Neuron (in vitro differentiated cells): Measurements from ENCODE around the gene UBR2.
"Not testable (repeated sequence)": the region's sequence is repeated elsewhere in the genome, so short reads cannot be mapped to it uniquely, and the experiment has no call there.

Experiments
- H2AFZ ChIP-seq: one replicate; pipeline ENCODE4 v1.6.1; 2013; ENCODE audit warnings: low read depth, mild to moderate bottlenecking, inconsistent platforms, low read length, moderate library complexity
- H3K27me3 ChIP-seq: one replicate; pipeline ENCODE4 v1.6.1; 2013; ENCODE audit warnings: low read length; ENCODE audit not compliant: insufficient read depth
- H3K36me3 ChIP-seq: one replicate; pipeline ENCODE4 v1.6.1; 2013; ENCODE audit warnings: low read length; ENCODE audit not compliant: insufficient read depth
- H3K4me1 ChIP-seq: one replicate; pipeline ENCODE4 v1.6.1; 2013; ENCODE audit warnings: low read length; ENCODE audit not compliant: insufficient read depth
- H3K4me3 ChIP-seq: 2 replicates; pipeline ENCODE4 v1.5.1; 2013; ENCODE audit warnings: mild to moderate bottlenecking, low read length, moderate library complexity
- H3K9me3 ChIP-seq: one replicate; pipeline ENCODE4 v1.6.1; 2013; ENCODE audit warnings: low read length

The UBR2 gene

DNA sequence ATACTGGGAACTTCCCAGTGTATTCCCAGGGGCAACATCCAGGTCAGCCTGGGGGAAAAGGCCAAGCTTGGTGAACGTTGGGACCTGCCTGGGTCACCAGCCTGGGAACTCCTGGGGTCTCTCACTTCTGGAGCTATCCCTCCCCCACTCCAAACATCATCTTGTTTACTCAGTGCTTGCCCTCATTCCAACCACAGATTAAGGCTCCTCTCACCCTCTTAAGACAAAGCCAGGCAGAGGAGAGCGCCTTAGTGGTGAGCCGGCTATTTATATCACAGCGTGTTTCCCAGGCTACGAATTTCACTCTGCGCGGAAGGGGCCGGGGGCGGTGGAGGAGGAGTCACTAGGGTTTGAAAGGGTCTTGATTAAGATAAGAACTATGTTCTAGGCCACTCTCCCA, 146.5 kb downstream of the UBR2 start:
- H3K4me3 ChIP-seq, result no peak overlapping the region

DNA sequence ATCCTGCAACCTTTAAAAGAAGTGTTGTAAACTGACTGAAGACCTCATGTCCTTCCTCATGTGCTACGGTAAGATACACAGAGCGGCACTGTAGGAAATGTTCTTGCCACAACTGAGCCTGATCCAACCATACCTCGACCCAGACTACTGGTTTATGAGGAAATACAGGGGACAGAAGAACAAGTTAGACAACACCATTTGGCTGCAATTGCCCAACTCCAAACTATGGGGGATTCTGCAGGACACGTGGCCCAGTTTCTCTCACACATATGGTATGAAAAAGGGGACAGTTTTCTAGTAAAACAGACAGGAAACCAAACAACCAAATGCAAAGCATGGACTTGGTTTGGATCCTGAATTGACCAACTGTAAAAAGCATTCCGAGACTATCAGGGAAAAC, 148.1 kb downstream of the UBR2 start:
- Histone ChIP-seq H3K4me1 (peaks cover 13% of the 10 kb centered on the region), H3K4me3 (no peak overlapping the region), H3K9me3 (peaks cover 5% of the 10 kb centered on the region)

More for the DNA sequence above, 146.5 kb downstream of the UBR2 start:
- peak overlapping the region; percentile 29 for H2AFZ ChIP-seq
- H3K27me3 ChIP-seq, result peaks cover 2% of the 10 kb centered on the region
- H3K9me3 ChIP-seq, result peaks cover 5% of the 10 kb centered on the region
- no peaks in the 10 kb centered on the region for H3K36me3 ChIP-seq
- H3K4me1 ChIP-seq, result peaks cover 13% of the 10 kb centered on the region

DNA sequence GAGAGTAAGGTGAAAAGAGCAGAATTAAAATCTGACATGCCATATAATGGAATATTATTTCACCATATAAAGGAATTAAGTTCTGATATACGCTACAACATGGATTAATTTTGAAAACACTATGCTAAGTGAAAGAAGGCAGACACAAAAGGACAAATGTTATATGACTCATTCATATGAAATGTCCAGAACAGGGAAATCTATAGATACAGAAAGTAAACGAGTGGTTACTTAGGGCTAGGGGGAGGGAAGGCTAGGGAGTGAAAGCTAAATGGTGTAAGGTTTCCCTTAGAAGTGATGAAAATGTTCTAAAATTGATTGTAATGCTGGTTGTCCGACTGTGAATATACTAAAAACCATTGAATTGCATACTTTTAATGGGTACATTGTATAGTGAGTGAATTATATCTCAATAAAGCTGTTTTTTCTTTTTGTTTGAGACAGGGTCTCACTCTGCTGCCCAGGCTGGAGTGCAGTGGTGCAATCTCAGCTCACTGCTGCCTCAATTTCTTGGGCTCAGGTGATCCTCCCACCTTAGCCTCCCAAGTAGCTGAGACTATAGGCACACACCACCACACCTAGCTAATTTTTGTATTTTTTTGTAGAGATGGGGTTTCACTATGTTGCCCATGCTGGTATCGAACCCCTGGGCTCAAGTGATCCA, 150.4 kb downstream of the UBR2 start:
- Histone ChIP-seq H3K36me3 (no peaks in the 10 kb centered on the region), H3K4me3 (no peak overlapping the region), H3K9me3 (peaks cover 5% of the 10 kb centered on the region), H3K4me1 (peaks cover 13% of the 10 kb centered on the region), H2AFZ (no peak overlapping the region), H3K27me3 (peaks cover 2% of the 10 kb centered on the region)

More for the DNA sequence above, 148.1 kb downstream of the UBR2 start:
- Histone ChIP-seq H3K27me3 (peaks cover 2% of the 10 kb centered on the region), H2AFZ (no peak overlapping the region), H3K36me3 (no peaks in the 10 kb centered on the region)

DNA sequence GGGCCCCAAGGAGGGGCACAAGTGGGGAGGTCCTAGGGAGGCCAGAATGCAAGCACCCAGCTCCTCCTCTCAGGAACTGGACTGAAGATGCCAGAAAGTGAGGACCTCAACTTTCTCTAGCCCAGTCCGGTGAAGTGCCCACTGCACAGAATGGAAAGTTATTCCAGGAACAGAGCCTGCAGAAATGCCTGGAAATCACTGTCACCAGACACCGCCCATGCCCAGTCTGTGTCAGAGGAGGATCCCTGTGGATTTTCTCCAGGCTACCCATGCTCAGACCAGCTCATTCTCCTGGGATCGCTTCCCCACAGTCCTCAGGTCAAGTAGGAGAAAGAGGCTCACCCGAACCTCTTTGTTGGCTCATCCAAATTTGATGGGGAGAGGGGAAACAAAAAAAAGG, 152.0 kb downstream of the UBR2 start:
- Histone ChIP-seq H3K9me3 (peaks cover 5% of the 10 kb centered on the region), H3K4me1 (peaks cover 1% of the 10 kb centered on the region), H3K4me3 (no peak overlapping the region), H2AFZ (no peak overlapping the region), H3K36me3 (no peaks in the 10 kb centered on the region), H3K27me3 (peaks cover 2% of the 10 kb centered on the region)

DNA sequence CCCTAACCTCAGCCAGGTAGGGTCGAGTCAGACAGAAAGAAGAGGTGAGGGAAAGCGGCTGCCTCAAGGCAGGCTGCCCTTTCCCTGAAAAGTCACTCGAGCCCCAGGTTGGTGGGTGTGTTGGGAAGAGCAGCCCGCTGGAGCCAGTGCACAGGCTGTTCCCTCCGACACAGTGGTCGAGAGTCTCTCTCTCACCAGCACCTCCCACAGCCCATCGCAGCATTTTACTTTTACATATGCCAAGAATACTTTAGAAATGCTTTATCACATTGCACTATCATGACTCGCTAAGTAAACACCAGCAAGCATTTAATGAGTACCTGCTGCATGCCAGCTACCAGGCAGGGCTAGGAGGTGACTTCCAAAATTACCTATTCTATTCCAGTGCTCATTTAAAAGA, 156.9 kb downstream of the UBR2 start:
- Histone ChIP-seq H3K27me3 (no peaks in the 10 kb centered on the region), H3K36me3 (no peaks in the 10 kb centered on the region), H3K4me1 (no peaks in the 10 kb centered on the region), H2AFZ (no peak overlapping the region), H3K9me3 (no peaks in the 10 kb centered on the region), H3K4me3 (no peak overlapping the region)

DNA sequence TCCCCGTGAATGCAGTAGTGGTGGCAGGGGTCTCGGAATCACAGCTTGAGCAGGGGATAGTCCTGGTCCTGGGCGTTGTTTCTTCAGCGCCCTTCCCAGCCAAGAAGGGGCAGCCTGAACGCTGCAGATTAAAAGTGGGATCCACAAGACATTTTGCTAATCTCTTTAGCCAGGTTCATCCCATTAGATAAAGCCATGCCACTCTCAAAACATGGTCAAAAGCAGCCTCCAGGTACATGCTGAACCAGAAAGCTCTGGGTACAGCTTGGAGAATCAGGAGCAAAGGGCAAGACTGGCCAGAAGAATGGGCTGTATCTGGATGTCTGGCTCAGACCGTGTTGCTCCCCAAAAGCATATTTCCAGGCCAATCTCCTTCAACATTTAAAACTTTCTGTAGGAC, 158.7 kb downstream of the UBR2 start, which contains the start of gene PRPH2:
Gene PRPH2, minus strand, starts transcription at position 101 of the 400 bp plus-strand sequence. CDS start 263 bp downstream, outside the sequence.
- Histone ChIP-seq H3K36me3 (no peaks in the 10 kb centered on the region), H3K4me1 (peaks cover 3% of the 10 kb centered on the region)

DNA sequence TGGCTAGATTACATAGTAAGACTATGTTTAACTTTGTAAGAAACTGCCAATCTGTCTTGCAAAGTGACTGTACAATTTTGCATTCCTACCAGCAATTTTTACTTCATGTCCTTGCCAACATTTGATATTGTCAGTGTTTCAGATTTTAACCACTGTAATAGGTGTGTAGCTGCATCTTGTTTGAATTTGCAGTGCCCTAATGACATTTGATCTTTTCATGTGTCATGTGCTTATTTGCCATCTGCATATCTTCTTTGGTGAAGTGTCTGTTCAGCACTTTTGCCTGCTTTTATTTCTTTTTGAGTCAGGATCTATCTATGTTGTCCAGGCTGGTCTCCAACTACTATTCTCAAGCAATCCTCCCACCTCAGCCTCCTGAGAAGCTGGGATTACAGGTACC, 161.0 kb downstream of the UBR2 start:
- no peaks in the 10 kb centered on the region for H3K9me3 ChIP-seq
- H3K27me3 ChIP-seq, result no peaks in the 10 kb centered on the region
- H3K4me3 ChIP-seq, result no peak overlapping the region
- H3K36me3 ChIP-seq, result no peaks in the 10 kb centered on the region
- peaks cover 3% of the 10 kb centered on the region for H3K4me1 ChIP-seq
- H2AFZ ChIP-seq, result no peak overlapping the region

More for the DNA sequence above, 158.7 kb downstream of the UBR2 start, which contains the start of gene PRPH2:
- H3K9me3 ChIP-seq, result no peaks in the 10 kb centered on the region
- no peak within 1 kb of the TSS for H3K4me3 ChIP-seq
- no peak within 1 kb of the TSS for H2AFZ ChIP-seq
- no peaks in the 10 kb centered on the region for H3K27me3 ChIP-seq

DNA sequence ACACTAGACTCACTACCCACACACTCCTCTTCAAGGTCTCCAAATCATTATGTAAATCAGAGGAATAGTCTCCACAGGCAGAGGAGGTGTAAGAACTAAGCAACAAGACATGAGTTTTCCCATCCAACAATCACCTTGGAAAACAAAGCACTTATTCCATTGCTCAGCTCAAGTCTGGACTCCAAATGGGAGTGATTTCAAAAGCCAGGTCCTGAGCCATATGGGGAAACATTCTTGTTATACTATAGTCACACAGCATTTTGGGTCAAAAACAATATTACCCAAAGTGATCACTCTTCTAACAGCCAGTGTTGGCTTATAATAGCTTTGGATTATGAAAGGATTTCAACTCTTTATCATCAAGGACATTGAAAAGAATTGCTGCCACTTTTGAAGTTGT, 162.2 kb downstream of the UBR2 start:
- Histone ChIP-seq H3K4me1 (peaks cover 3% of the 10 kb centered on the region), H2AFZ (peak overlapping the region; percentile 51), H3K27me3 (no peaks in the 10 kb centered on the region), H3K9me3 (no peaks in the 10 kb centered on the region), H3K4me3 (no peak overlapping the region), H3K36me3 (no peaks in the 10 kb centered on the region)

DNA sequence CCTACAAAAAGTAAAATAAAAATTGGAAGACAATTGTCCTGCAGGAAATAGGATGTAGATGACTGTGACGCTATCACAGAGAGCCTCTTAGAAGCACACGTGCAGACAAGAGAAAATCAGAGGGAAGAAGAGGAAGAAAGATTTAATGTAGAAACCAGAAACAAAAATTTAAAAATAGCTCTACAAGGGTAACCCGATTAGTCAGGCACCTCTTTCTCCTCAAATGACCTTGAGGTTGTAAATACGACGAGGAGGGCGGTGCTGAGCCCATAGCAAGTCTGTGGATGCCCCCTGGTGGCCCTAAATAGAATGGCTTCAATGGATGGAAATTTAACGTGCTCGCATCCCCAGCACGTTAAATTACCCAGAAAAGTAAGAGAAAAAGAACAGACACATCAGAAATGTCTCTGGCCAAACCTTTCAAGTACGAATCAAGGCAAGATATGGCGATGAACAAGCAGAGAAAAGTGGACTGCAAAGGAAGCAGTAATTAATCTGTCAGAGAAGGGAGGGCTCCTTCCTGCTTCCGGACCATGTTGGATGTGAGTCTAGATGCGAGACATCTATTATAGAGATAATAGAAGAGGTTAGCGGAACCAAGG, 162.8 kb downstream of the UBR2 start:
- Histone ChIP-seq H3K4me1 (peaks cover 3% of the 10 kb centered on the region), H3K27me3 (no peaks in the 10 kb centered on the region), H3K4me3 (peak overlapping the region; percentile 6), H3K36me3 (no peaks in the 10 kb centered on the region), H3K9me3 (no peaks in the 10 kb centered on the region), H2AFZ (peak overlapping the region; percentile 51)

DNA sequence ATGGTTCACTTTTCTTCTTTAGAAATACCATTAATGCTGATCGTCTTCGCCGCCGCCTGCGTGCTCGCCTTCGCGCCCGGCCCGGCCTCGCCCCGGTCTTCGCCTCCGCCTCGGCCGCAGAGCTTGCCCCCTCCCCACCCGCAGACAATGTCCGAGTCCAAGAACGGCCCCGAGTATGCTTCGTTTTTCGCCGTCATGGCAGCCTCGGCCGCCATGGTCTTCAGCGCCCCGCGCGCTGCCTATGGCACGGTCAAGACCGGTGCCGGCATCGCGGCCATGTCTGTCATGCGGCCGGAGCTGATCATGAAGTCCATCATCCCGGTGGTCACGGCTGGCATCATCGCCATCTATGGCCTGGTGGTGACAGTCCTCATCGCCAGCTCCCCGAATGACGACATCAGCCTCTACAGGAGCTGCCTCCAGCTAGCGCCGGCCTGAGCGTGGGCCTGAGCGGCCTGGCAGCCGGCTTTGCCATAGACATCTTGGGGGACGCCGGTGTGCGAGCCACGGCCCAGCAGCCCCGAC, 163.3 kb downstream of the UBR2 start:
- no peak overlapping the region for H3K4me3 ChIP-seq
- no peaks in the 10 kb centered on the region for H3K9me3 ChIP-seq
- no peaks in the 10 kb centered on the region for H3K27me3 ChIP-seq
- no peak overlapping the region for H2AFZ ChIP-seq
- H3K4me1 ChIP-seq, result peaks cover 3% of the 10 kb centered on the region
- H3K36me3 ChIP-seq, result no peaks in the 10 kb centered on the region

DNA sequence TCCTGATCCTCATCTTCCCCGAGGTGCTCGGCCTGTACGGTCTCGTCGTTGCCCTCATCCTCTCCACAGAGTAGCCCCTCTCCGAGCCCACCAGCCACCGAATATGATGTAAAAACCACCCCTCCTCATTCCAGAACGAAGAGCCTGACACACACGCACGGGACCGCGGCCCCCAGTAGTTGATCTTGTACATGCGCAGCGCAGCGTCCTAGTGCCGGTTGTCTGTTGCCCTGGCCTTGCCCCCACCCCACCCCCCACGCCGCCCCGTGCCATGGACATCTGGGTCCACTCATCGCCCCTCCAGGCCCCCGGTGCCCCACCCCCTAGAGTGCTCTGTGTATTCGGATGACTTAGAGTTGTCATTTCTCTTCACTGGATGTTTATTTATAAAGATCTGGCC, 163.8 kb downstream of the UBR2 start:
- Histone ChIP-seq H3K36me3 (no peaks in the 10 kb centered on the region), H3K4me3 (no peak overlapping the region), H3K27me3 (no peaks in the 10 kb centered on the region), H3K9me3 (no peaks in the 10 kb centered on the region), H2AFZ (no peak overlapping the region), H3K4me1 (peaks cover 3% of the 10 kb centered on the region)

DNA sequence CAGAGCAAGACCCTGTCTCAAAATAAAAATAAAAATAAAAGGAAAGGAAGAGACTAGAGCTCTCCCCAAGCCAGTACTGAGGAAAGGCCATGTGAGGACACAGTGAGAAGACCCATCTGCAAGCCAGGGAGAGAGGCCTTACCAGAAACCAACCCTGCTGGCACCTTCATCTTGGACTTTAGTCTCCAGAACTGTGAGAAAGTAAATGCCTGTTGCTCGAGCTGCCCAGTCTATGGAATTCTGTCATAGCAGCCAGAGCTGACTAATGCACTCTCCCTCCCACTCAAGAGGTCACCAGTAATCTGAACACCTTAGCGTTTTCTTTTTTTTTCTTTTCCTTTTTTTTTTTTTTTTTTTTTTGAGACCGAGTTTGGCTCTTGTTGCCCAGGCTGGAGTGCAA, 165.9 kb downstream of the UBR2 start:
- no peaks in the 10 kb centered on the region for H3K27me3 ChIP-seq
- no peaks in the 10 kb centered on the region for H3K9me3 ChIP-seq
- no peak overlapping the region for H3K4me3 ChIP-seq
- H2AFZ ChIP-seq, result no peak overlapping the region
- no peaks in the 10 kb centered on the region for H3K36me3 ChIP-seq
- H3K4me1 ChIP-seq, result peaks cover 3% of the 10 kb centered on the region

DNA sequence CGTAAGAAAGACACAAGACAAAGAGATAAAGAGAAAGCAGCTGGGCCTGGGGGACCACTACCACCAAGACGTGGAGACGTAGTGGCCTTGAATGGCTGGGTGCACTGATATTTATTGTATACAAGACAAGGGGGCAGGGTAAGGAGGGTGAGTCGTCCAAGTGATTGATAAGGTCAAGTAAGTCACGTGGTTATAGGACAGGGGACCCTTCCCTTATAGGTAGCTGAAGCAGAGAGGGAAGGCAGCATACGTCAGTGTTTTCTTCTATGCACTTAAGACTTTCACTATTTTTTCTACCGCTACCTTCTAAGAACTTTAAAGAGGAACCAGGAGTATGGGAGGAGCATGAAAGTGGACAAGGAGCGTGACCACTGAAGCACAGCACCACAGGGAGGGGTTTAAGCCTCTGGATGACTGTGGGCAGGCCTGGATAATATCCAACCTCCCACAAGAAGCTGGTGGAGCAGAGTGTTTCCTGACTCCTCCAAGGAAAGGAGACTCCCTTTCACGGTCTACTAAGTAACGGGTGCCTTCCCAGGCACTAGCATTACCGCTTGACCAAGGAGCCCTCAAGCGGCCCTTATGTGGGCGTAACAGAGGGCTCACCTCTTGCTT, 170.1 kb downstream of the UBR2 start:
- H3K4me1 ChIP-seq, H2AFZ ChIP-seq, H3K36me3 ChIP-seq: not testable (repeated sequence)

More for the DNA sequence above, 170.1 kb downstream of the UBR2 start:
- H3K4me3 ChIP-seq, H3K27me3 ChIP-seq, H3K9me3 ChIP-seq: not testable (repeated sequence)
